K562 (cell line): ENCODE data around the gene EFCAB5. TPM values are rescaled to one million over a fixed set of nuclear protein-coding genes. Genes with fewer than 3 reads are reported as not detected.

Experiments used
- BRF1 ChIP-seq: IDR thresholded peaks from 3 replicates; pipeline ENCODE4 v1.6.1; 2011; ENCODE audit warnings: borderline replicate concordance, mild to moderate bottlenecking; ENCODE audit not compliant: insufficient read length; ENCODE audit errors: extremely low read depth
- CC2D1A ChIP-seq: fragments of 450-650 bp; IDR thresholded peaks from 2 replicates; pipeline ENCODE4 v1.6.1; 2017; ENCODE audit warnings: mild to moderate bottlenecking
- CREM ChIP-seq: IDR thresholded peaks from 2 replicates; pipeline ENCODE4 v1.6.1; 2014; ENCODE audit warnings: antibody characterized with exemption, low read depth
- DEAF1 ChIP-seq: fragments of 450-650 bp; formaldehyde crosslinking; IDR thresholded peaks from 2 replicates; pipeline ENCODE4 v1.4.0; 2020; ENCODE audit warnings: mild to moderate bottlenecking, moderate library complexity
- ELF2 ChIP-seq: fragments of 250-450 bp; sonication (Bioruptor Pico); IDR thresholded peaks from 2 replicates; pipeline ENCODE4 v1.5.0; 2021; ENCODE audit warnings: mild to moderate bottlenecking
- NR2C1 ChIP-seq, 2 experiments: fragments of 450-650 bp; IDR thresholded peaks; 2 replicates each; pipeline ENCODE4 v1.6.1; 2017; ENCODE audit warnings: mild to moderate bottlenecking in 2 of 2, antibody characterized with exemption in 1 of 2, inconsistent platforms in 1 of 2, missing compliant biosample characterization in 1 of 2, missing genetic modification characterization in 1 of 2
- PTBP1 ChIP-seq: fragments of 200-400 bp; formaldehyde crosslinking; IDR thresholded peaks from 2 replicates; pipeline ENCODE4 v1.6.1; 2017; ENCODE audit warnings: low read depth, low read length
- RAD21 ChIP-seq, 2 experiments: fragments of 250-450 bp in 1 of 2; fragments of 450-650 bp in 1 of 2; sonication (Bioruptor Pico) in 1 of 2; formaldehyde crosslinking in 1 of 2; IDR thresholded peaks in 1 of 2; conservative IDR thresholded peaks in 1 of 2; 2 replicates each; pipeline versions ENCODE4 v1.4.0 to v1.8.0; 2020 to 2022; ENCODE audit warnings: mild to moderate bottlenecking in 2 of 2, moderate library complexity in 1 of 2
- REST ChIP-seq, 2 experiments: fragments of 450-650 bp; formaldehyde crosslinking in 1 of 2; IDR thresholded peaks; 2 replicates each; pipeline versions ENCODE4 v1.4.0 to v1.6.1; 2014 to 2020; ENCODE audit warnings: mild to moderate bottlenecking in 2 of 2, borderline replicate concordance in 1 of 2, low read depth in 1 of 2
- SMAD1 ChIP-seq: fragments of 150-350 bp; IDR thresholded peaks from 2 replicates; pipeline ENCODE4 v1.6.1; 2014; ENCODE audit warnings: low read length, low read depth; ENCODE audit not compliant: partially characterized antibody
- SMC3 ChIP-seq: conservative IDR thresholded peaks from 2 replicates; pipeline ENCODE4 v1.6.1; 2011; ENCODE audit warnings: low read depth, low read length, improper control_type of control experiment; ENCODE audit not compliant: insufficient read depth
- STAG1 ChIP-seq: sonication (generic); formaldehyde crosslinking; IDR thresholded peaks from 2 replicates; pipeline ENCODE4 v1.5.0; 2020; ENCODE audit warnings: missing genetic modification reagents, borderline replicate concordance
- ZNF197 ChIP-seq: fragments of 200-800 bp; sonication (Bioruptor generic); IDR thresholded peaks from 2 replicates; pipeline ENCODE4 v1.6.1; 2016; ENCODE audit warnings: low read depth, missing genetic modification characterization, missing compliant biosample characterization
- ZNF280A ChIP-seq: fragments of 450-650 bp; IDR thresholded peaks from 2 replicates; pipeline ENCODE4 v1.6.1; 2018; ENCODE audit warnings: mild to moderate bottlenecking, low read depth; ENCODE audit not compliant: partially characterized antibody
- ZNF41 ChIP-seq: fragments of 250-450 bp; sonication (Bioruptor Pico); conservative IDR thresholded peaks from 2 replicates; pipeline ENCODE4 v1.4.0; 2020; ENCODE audit warnings: mild to moderate bottlenecking
- polyA plus RNA-seq, 8 experiments: library from polyadenylated mRNA; depleted of rRNA in 4 of 8; stranded (reverse) in 5 of 8; unstranded in 3 of 8; fragments of >200 nt; fragmentation: Nextera tagmentation in 2 of 8; fragmentation: Illumina TruSeq in 1 of 8; extraction: Ambion mirVana in 2 of 8; extraction: Trizol in 1 of 8; gene quantifications; 2 replicates each; pipeline versions ENCODE4 v1.2.1 to v1.2.3, GENCODE V29; 2011 to 2014; ENCODE audit warnings: inconsistent platforms in 1 of 8, missing spikeins in 1 of 8
- total RNA-seq, 7 experiments: library from RNA; depleted of rRNA in 6 of 7; stranded (reverse); fragments of >200 nt in 6 of 7; fragmentation: Illumina TruSeq in 2 of 7; extraction: Trizol in 2 of 7; gene quantifications; 2 replicates each; pipeline versions ENCODE4 v1.2.1 to v1.2.3, GENCODE V29; 2011 to 2021; ENCODE audit warnings: low replicate concordance in 1 of 7

Gene EFCAB5
- total and polyA plus RNA-seq, 9 of the 15 experiments (the other 6 are each of a cell fraction or from before 2014, with no cell fraction given), result 0.06 to 0.11 TPM; not detected in 7

- TF ChIP-seq REST (IDR thresholded peaks at IDR 0.05; ENCODE audit: borderline replicate concordance) (peak; percentile 76; the same call in 1 of the 2 replicates), REST (CRISPR knock-in tag; IDR thresholded peaks at IDR 0.05; ENCODE audit: low read depth) (no peak), NR2C1 (IDR thresholded peaks at IDR 0.05) (no peak; the same call in 1 of the 2 replicates), NR2C1 (tag; IDR thresholded peaks at IDR 0.05) (no peak), PTBP1 (no peak), SMAD1 (no peak), RAD21 (CRISPR knock-in tag; conservative IDR thresholded peaks at IDR 0.05 in 1 of 2, IDR thresholded peaks at IDR 0.05 in 1 of 2) (peak; percentile 90 to 94), ZNF197 (CRISPR knock-in tag) (no peak), ELF2 (no peak), DEAF1 (CRISPR knock-in tag) (peak; percentile 86), CREM (no peak), SMC3 (peak; percentile 79), ZNF280A (no peak), BRF1 (no peak), STAG1 (peak; percentile 23; the same call in 1 of the 2 replicates), ZNF41 (CRISPR knock-in tag) (no peak), CC2D1A (0 out of 2 replicates have a peak, but pooled peaks have one; percentile 46)
These were observed 152.2 kb downstream of the EFCAB5 start (continued) for GRCh38 chr17:30093463-30094147.
